HG03520 (cell line): Measurements from ENCODE around the gene ACTR1A.
"Not testable (repeated sequence)": the region's sequence is repeated elsewhere in the genome, so short reads cannot be mapped to it uniquely, and the experiment has no call there.

Source experiments
- ATAC-seq: cut with Tn5 transposase; IDR thresholded peaks from one replicate; pipeline ENCODE4 v1.9.1; 2021; ENCODE audit warnings: mild to moderate bottlenecking, moderate library complexity; ENCODE audit not compliant: unreplicated experiment

The ACTR1A gene

DNA sequence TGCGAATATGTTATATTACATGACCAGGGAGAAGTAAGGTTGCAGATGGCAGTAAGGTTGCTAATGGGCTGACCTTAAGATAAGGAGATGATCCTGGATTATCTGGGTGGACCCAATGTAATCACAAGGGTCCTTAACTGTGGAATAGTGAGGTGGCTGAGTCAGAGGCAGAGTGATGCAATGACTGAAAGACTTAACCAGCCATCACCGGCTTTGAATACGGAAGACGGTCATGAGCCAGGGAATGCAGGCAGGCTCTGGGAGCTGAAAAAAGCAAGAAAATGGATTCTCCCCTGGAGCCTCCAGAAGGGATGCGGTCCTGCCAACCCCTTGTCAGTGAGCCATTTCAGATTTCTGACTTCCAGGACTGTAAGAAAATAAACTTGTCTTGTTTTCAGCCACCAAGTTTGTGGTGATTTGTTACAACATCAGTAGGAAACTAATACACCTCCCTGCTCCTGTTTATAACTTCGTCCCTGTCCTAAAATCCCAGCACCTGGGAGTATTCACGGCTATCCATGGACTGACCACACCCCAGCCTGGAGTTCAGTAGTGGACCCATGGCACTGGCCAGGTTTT is 46.5 kb downstream of the ACTR1A start:
- no peak for ATAC-seq

DNA sequence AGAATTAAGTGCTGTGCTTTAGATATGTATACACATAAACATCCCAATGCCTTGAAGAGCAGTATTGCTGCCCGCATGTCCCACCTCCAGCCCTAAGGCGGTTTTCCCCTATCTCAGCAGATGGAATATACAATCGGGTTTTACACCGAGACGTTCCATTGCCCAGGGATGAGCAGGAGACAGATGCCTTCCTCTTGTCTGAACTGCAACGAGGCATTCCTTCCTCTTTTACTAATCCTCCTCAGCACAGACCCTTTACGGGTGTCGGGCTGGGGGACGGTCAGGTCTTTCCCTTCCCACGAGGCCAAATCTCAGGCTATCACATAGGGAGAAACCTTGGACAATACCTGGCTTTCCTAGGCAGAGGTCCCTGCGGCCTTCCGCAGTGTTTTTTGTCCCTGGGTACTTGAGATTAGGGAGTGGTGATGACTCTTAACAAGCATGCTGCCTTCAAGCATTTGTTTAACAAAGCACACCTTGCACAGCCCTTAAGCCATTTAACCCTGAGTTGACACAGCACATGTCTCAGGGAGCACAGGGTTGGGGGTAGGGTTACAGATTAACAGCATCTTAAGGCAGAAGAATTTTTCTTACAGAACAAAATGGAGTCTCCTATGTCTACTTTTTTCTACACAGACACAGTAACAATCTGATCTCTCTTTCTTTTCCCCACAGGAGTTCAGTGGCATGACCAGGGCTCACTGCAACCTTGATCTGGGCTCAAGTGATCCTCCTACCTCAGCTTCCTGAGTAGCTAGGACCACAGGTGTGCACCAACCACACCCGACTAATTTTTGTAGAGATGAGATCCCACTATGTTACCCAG is 47.6 kb downstream of the ACTR1A start:
- ATAC-seq: not testable (repeated sequence)

DNA sequence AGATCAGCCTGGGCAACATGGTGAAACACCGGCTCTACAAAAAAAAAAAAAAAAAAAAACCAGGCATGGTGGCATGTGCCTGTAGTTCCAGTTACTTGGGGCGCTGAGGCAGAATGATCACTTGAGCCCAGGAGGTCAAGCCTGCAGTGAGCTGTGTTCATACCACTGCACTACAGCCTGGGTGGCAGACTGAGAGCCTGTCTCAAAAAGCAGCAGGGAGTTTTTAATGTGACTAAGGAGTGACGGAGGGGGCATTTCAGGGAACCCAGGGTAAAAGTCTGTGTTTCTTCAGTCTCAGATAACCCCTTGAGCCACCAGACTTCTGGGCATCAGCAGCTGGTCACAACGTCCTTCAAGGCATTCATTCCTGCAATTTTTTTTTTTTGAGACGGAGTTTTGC is 49.0 kb downstream of the ACTR1A start:
- ATAC-seq: no peak

DNA sequence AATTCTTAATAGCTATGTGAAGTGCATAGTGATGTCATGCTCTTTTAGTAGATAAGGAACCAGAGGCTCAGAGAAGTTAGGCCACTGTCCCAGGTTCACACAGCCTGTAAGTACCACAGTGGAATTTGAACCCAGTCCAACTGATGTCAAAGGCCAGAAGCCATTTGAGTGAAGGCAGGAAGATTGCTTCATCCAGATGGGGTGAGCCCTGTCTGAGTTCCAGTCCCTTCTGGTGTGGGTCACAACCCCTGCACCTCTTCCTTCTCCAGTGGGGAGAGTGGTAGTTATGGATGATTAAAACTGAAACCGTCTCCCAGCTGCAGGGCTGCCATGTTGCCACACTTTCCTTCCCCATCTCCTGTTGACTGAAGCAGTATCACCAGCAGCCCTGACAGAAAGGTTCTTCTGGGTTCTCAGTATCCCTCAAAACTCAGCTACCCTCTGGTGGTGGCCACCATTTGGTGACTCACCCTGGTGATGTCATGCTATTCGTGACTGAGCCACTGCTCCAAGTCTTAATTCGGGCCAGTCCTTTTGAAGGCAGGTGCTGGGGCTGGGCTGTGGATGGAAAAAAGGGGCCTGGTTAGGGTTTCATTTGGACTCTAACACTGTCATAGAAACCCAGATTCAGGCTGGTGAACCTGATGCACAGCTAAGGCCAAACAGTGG is 49.7 kb downstream of the ACTR1A start:
- ATAC-seq: no peak

DNA sequence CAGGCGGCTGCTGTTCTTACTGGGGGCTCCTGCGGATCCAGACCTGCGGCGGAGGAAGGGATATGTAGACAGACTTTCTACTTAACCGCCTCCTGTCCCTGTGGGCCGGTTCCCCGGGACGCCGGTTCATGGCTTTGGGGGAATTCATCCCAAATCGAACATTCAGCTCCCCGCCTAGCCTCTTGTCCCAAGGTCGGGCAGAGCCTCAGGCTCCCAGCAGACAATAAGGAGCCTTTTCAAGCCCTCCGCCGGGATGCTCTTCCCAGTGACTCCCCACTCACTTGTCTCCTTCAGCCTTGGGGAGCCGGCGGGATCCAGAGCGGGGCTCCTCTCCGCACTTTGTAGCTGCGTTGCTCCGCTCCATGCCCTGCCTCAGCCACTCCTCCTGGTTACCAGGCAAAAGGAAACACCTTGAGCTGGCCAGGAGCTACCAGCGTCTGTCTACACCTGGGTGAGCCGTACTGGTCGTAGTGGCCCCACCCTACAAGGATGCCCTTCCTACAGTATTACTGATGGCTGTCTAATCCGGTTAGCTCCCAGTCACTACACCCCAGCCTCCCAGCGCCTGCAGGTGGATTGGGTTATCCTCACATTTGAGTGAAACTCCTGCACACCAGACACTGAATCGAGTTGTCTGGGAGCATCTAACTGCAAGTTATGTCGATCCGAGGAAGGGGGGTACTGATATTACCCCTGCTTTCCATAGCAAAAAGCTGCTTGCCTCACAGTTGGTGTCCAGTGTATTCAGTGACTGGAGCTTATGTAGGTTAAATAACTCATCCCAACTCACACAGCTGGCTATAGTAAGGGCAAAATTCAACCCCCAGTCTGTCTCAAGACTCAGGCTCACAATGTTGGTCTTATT is 51.2 kb downstream of the ACTR1A start, which contains the start of gene C10orf95:
Gene C10orf95 (minus strand): TSS at position 439 of the 865 bp plus-strand sequence. CDS start 450 bp downstream, outside the sequence.
- ATAC-seq: peak; percentile 1

DNA sequence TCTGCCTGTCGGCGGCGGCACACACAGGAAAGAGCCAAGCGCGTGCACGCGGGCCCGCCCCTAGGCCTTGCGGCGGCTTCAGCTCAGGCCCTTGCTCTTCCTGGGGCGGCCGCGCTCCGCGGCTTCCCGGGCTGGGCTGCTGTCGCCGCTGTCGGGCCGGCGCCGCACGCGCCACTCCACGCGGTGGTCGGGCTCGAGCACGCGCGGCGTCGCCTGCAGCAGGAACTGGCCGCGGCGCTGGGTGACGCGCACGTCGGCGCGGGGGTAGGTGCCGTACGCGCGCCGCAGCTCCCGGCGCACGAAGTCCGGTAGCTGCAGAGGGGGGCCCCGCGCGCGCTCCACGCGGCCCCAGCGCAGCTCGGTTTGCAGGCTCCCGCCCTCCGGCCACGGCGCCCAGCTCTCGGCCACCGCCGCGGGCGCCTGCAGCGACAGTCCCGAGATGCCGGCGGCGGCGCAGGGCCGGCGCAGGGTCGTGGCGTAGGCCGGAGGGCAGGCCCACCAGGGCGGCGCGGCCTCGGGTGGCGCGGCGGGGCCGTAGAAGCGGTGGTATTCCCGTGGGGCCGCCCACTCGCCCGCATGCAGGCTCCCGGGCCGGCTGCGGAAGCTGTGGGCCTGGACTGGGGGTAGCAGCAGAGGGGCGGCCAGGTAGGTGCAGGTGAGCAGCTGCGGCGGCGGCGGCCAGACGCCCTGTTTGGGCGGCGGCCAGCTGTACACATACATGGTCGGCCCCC is 52.0 kb downstream of the ACTR1A start:
- peak; percentile 64 for ATAC-seq

DNA sequence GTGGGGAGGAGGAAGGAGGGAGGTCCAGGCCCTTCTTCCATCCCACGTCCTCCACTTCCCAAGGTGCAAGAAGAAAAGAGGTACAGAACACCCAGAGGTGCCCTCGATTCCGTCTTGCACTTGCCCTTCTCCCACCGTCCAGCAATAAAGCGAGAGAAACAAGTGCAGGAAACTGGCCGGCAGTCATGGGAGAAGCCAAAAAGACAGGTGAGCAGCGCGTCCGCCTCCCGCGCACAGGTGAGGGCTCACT is 52.5 kb downstream of the ACTR1A start:
- ATAC-seq: no peak

DNA sequence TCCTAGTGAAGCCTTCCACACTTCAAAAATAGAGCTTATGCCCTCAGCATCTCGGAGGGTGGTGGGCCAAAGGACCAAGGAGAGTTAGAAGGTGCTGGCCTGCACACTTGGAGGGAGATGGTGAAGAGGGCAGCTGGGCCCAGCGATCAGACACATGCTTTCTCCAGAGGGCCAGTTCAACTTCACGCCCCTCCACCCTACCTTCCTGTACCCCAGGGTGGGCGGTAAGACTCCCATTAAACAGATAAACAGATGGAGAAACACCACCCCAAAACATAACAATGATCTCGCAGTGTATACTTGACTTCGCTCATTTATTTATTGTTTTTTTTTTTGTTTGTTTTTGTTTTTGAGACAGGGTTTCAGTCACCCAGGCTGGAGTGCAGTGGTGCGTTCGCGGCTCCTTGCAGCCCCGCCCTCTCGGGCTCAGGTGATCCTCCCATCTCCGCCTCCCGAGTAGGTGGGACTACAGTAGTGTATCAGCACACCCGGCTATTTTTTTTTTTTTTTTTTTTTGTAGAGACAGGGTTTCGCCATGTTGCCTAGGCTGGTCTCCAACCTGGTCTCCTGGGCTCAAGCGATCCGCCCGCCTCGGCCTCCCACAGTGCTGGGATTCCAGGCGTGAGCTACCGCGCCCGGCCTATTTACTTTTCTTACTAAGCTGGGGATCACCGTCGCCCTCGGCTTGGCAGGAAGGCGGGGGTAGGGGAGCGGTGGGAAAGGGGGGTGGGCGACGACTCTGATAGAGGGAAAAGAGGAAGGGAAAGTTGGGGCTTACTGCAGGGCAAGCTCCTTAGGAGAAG is 53.0 kb downstream of the ACTR1A start:
- peak; percentile 29 for ATAC-seq

DNA sequence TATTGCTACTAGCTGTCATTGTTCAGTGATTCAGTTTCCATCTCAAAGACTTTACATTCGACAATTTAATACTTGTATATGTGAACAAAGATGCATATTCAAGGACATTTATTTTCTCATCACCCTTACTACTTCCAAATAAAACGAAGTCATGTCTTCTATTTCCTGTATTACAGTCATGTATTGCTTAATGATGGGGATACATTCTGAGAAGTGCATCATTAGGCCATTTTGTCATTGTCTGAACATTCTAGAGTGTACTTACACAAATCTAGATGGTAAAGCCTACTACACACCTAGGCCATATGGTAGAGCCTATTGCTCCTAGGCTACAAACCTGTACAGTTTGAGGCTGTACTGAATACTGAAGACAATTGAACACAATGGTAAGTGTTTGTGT is 57.7 kb downstream of the ACTR1A start:
- no peak for ATAC-seq

DNA sequence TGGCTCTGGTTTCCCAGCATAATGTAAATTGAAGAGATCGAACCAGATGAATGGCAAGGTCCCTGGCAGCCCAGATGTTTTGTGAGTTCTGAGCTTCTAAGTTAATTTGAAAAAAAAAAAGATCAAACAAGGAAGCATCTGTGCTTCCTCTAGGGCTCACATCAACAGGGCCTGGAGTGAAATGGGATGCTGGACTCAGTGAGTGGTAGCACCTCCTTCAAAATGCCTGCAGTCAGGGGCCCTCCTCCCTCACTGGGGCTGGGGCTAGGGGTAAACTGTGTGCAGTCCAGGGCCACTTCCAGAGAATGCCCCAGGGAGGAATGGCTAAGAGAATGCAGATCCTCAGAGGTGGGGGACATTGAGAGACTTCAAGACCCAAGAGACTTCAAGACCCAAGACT is 64.1 kb downstream of the ACTR1A start:
- ATAC-seq: no peak

DNA sequence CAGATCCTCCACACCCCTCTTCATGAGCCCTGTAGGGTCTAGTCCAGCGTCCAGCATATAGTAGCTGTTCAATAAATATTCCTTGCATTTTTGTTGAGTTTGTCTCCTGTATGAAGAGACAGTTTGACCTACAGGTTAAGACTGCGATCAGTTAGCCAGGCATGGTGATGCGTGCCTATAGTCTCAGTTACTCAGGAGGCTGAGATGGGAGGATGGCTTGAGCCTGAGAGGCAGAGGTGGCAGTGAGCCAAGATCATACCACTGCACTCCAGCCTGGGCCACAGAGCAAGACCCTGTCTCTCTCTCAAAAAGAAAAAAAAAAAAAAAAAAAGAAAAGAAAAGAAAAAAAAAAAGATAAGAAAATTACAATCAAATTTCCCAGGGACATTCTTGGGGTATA is 65.0 kb downstream of the ACTR1A start:
- no peak for ATAC-seq

DNA sequence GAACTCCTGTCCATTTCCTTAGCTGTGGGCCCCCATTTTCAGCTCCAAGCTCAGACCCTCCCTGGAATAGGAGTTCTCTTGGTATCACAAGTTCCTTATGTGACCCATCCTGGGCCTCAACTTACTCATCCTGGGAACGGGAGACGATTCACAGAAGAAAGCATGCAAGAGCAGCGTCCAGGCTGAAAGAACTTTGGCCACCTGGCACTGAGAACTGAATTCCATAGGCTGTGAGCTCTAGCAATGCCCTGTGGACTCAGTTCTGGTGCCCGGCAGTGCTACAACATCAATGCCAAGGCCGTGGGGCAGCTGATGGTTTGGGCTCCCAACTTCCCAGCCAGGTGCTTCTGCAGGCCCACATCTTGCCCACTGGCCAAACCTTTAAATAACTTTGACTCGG is 66.2 kb downstream of the ACTR1A start:
- ATAC-seq: no peak

DNA sequence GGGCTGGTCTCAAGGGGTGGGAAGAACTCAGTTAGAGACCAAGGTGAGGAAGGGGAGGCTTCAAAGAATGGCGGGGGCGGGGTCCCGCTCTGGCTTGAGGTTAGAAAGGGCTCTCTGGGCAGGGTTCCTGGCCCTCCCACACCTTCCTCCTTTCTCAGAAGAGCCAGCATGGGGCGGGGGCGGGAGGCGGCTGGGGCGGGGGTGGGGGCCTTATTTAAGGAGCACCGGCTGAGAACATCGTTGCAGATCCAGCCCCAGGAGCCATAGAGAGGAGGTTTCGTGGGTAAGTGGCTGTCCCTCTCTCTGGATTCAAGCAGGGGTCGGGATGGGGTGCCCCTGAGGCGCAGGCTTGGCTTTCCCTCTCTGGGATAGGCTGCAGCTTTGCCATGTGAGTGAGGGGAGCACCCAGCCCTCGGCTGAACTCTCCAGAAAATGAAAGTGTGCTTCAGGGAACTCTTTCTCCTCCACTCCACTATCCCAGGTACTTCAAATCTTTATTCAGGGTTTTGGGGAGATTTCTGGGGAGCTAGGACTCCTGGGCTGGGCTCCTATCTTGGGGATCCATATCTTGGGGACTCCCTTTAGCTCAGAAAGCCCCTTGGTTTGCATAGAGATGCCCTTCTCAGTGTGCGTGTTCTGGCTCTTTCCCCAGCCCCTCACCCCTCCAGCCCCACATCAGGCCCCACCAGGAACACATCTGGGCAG is 66.8 kb downstream of the ACTR1A start:
- ATAC-seq: no peak

DNA sequence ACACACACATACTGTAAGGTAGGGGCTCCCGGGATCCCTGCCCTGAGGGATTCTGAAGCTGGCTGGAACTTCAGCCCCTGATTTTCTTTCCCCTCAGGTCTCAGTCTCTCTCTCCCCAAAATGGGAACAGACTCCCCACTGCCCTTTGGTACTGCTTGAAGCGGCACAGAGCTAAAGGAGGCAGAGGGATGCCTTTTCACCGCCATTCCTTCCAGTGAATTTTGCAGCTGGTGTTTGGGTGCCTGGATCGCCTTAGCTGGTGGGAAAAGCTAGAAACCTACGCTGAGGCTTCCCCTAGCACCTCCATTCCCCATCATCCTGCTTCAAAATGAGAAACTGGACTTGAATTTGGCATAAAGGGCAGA is 67.4 kb downstream of the ACTR1A start:
- ATAC-seq: no peak

DNA sequence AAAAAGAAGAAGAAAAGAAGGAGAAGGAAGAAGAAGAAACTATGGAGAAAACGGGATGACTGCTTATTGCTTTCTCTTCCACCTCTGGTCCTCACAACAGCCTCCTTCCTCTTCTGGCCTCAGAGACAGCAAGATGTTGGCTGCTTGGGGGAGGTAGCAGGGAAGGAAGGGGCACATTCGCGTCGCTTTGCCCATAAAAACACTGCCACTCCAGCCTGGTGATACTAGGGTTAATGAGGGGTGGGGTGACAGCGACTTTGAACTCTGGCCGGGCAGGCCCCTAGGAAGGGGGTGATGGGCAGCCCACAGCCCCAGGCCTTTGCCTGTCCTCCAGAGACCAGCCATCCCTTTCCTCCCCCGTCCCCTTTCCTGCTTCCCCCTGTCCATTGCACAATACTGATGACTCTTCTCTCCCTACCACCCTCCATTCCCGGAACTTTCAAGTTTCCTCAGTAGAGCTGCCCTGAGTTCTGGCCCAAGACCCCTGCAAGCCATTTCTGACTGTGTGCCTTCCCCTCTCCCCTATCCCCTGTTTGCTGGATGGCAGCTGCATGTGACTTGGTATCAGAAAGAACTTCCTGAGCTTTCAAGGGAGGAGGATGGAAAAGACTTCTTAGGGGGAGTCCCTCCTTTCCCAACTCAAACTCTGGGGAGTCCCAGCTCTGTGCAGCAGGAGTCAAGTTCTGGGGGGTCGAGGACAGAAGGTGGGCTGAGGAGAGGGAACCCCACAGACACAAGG is 67.9 kb downstream of the ACTR1A start:
- ATAC-seq: no peak

DNA sequence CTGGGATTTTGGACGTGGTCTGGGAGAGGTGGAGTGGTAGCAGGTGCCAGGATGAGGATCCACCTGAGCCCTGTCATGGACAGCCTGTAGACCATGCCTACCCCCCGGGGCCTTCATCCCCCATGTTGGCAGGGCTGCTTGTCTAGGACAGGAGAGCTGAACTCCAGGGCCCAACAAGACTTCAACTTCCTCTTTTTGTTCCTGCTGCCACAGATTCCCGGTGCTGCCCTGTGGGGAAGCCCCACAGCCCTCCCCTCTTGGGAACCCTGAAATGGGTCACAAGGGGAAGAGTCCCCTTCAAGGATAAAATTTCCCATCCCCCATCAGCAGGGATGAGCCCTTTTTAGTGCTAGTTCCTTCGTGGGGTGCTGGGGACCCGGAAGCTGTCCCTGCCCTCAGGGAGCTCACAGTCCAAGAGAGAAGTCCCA is 68.9 kb downstream of the ACTR1A start:
- ATAC-seq: no peak

DNA sequence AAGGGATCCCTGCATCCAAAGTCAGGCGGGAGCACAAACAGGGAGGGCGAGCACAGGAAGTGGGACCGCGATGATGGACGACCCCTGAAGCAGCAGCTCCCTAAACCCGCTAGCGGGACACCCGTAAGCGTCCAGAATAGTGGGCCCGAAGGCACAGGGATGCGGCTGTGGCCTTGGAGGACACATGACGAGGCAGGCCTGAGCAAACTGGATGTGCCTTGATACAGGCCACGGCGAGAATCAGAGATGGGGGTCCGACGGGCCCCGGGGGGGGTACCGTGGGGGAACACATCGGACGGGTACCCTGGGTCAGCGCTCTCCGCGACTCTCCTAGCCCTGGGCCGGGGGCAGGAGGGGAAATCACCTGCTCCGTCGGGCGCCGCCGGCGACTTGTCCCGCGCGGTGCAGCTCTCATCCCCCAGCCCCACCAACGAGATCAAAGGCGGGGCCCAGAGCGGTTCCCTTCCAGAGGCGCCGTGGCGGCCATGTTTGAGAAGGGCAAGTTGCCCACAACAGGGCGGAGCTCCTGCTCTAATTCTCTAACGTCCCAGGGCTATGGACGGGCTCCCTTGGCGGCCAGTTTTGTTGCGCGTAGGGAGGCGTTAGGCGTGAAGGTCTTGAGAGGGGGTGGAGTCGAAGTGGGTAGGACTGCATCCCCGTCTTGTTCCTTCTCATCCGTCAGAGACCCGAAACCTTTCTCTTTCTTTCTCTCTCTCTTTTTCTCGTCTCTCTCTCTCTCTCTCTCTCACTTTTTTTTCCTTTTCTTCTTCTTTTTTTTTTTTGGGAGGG is 70.2 kb downstream of the ACTR1A start, which contains the start of gene CUEDC2:
Gene CUEDC2 (minus strand): TSS at position 413 of the 789 bp plus-strand sequence. CDS start 7,386 bp downstream, outside the sequence.
- peak; percentile 86 for ATAC-seq
